K562 (cell line): ENCODE results near the gene TMEM184B. TPM values are rescaled to one million over a fixed set of nuclear protein-coding genes. Genes with fewer than 3 reads are reported as not detected.
A peak's percentile ranks its signal among the peaks of the same experiment; 100 is the strongest.

Experiments
- CBX3 ChIP-seq, 2 experiments: IDR thresholded peaks; 1 replicate in 1 of 2; 2 replicates in 1 of 2; pipeline ENCODE4 v1.6.1; 2012; ENCODE audit warnings: inconsistent platforms in 2 of 2, low read length in 2 of 2, borderline replicate concordance in 1 of 2, control low read depth in 1 of 2
- GABPA ChIP-seq: fragments of 200-800 bp; sonication (Bioruptor generic); conservative IDR thresholded peaks from 2 replicates; pipeline ENCODE4 v1.6.1; 2016; ENCODE audit warnings: low read depth, missing genetic modification characterization, missing compliant biosample characterization
- PCBP2 ChIP-seq: fragments of 200-400 bp; formaldehyde crosslinking; IDR thresholded peaks from 2 replicates; pipeline ENCODE4 v1.6.1; 2018; ENCODE audit warnings: low read length, low read depth, mild to moderate bottlenecking, moderate library complexity; ENCODE audit not compliant: poor library complexity, severe bottlenecking
- POLR2A ChIP-seq: fragments of 450-650 bp; conservative IDR thresholded peaks from 2 replicates; pipeline ENCODE4 v1.6.1; 2016
- POLR2G ChIP-seq: fragments of 200-400 bp; formaldehyde crosslinking; IDR thresholded peaks from 2 replicates; pipeline ENCODE4 v1.6.1; 2017; ENCODE audit warnings: low read depth, mild to moderate bottlenecking, antibody characterized with exemption, low read length, moderate library complexity
- ZNF583 ChIP-seq: fragments of 250-450 bp; sonication (Bioruptor Pico); IDR thresholded peaks from 2 replicates; pipeline ENCODE4 v1.4.0; 2020
- polyA plus RNA-seq, 8 experiments: library from polyadenylated mRNA; depleted of rRNA in 4 of 8; stranded (reverse) in 5 of 8; unstranded in 3 of 8; fragments of >200 nt; fragmentation: Nextera tagmentation in 2 of 8; fragmentation: Illumina TruSeq in 1 of 8; extraction: Ambion mirVana in 2 of 8; extraction: Trizol in 1 of 8; gene quantifications; 2 replicates each; pipeline versions ENCODE4 v1.2.1 to v1.2.3, GENCODE V29; 2011 to 2014; ENCODE audit warnings: inconsistent platforms in 1 of 8, missing spikeins in 1 of 8
- total RNA-seq, 7 experiments: library from RNA; depleted of rRNA in 6 of 7; stranded (reverse); fragments of >200 nt in 6 of 7; fragmentation: Illumina TruSeq in 2 of 7; extraction: Trizol in 2 of 7; gene quantifications; 2 replicates each; pipeline versions ENCODE4 v1.2.1 to v1.2.3, GENCODE V29; 2011 to 2021; ENCODE audit warnings: low replicate concordance in 1 of 7
- TF ChIP-seq, protein P1 (sequence below): fragments of 450-650 bp; IDR thresholded peaks from 2 replicates; pipeline ENCODE4 v1.6.1; 2016; ENCODE audit warnings: mild to moderate bottlenecking, moderate library complexity
- TF ChIP-seq, protein P2 (sequence below), 2 experiments: IDR thresholded peaks; 2 replicates each; pipeline ENCODE4 v1.6.1; 2012; ENCODE audit warnings: improper control_type of control experiment in 2 of 2, low read depth in 2 of 2, low read length in 2 of 2, borderline replicate concordance in 1 of 2
- TF ChIP-seq, protein P3 (sequence below): fragments of 450-650 bp; formaldehyde crosslinking; IDR thresholded peaks from 2 replicates; pipeline ENCODE4 v1.4.0; 2020; ENCODE audit warnings: mild to moderate bottlenecking, moderate library complexity
- TF ChIP-seq, protein P4 (sequence below): fragments of 250-450 bp; sonication (Bioruptor Pico); IDR thresholded peaks from 2 replicates; pipeline ENCODE4 v1.8.0; 2021; ENCODE audit warnings: mild to moderate bottlenecking, moderate library complexity

TMEM184B gene
- total and polyA plus RNA-seq, 9 of the 15 experiments (the other 6 are each of a cell fraction or from before 2014, with no cell fraction given): 0.31 to 25.1 (median 6.2) TPM

DNA sequence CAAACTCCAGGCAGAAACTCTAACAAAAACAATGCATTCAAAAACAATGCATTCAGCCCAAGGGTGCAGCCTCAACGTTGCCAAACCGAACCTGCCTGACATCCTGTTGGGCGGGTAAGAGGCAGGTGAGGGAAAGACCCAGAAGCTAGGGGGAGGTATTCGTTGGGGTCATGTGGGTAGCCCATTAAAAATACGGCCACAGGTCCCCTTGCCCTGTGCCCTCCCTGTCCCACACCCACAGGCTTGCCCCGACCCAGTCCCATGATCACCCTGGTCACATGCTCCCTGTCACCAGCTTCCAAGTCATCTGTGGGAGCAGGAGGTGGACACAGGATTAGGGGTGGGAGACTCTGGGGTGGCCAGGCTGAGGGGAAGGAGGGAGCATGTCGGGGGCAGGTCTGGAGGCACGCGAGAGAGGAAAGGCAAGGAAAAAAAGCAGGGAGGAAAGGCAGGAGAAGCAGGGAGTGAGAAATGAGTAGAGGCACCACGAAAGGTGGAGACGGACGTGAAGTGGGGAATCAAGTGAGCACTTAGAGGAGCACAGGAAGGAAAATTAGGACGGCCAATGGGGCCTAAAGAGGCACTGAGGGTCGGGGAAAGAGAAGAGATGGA is 91.9 kb downstream of the TMEM184B start (continued):
- TF ChIP-seq, protein P1, sequence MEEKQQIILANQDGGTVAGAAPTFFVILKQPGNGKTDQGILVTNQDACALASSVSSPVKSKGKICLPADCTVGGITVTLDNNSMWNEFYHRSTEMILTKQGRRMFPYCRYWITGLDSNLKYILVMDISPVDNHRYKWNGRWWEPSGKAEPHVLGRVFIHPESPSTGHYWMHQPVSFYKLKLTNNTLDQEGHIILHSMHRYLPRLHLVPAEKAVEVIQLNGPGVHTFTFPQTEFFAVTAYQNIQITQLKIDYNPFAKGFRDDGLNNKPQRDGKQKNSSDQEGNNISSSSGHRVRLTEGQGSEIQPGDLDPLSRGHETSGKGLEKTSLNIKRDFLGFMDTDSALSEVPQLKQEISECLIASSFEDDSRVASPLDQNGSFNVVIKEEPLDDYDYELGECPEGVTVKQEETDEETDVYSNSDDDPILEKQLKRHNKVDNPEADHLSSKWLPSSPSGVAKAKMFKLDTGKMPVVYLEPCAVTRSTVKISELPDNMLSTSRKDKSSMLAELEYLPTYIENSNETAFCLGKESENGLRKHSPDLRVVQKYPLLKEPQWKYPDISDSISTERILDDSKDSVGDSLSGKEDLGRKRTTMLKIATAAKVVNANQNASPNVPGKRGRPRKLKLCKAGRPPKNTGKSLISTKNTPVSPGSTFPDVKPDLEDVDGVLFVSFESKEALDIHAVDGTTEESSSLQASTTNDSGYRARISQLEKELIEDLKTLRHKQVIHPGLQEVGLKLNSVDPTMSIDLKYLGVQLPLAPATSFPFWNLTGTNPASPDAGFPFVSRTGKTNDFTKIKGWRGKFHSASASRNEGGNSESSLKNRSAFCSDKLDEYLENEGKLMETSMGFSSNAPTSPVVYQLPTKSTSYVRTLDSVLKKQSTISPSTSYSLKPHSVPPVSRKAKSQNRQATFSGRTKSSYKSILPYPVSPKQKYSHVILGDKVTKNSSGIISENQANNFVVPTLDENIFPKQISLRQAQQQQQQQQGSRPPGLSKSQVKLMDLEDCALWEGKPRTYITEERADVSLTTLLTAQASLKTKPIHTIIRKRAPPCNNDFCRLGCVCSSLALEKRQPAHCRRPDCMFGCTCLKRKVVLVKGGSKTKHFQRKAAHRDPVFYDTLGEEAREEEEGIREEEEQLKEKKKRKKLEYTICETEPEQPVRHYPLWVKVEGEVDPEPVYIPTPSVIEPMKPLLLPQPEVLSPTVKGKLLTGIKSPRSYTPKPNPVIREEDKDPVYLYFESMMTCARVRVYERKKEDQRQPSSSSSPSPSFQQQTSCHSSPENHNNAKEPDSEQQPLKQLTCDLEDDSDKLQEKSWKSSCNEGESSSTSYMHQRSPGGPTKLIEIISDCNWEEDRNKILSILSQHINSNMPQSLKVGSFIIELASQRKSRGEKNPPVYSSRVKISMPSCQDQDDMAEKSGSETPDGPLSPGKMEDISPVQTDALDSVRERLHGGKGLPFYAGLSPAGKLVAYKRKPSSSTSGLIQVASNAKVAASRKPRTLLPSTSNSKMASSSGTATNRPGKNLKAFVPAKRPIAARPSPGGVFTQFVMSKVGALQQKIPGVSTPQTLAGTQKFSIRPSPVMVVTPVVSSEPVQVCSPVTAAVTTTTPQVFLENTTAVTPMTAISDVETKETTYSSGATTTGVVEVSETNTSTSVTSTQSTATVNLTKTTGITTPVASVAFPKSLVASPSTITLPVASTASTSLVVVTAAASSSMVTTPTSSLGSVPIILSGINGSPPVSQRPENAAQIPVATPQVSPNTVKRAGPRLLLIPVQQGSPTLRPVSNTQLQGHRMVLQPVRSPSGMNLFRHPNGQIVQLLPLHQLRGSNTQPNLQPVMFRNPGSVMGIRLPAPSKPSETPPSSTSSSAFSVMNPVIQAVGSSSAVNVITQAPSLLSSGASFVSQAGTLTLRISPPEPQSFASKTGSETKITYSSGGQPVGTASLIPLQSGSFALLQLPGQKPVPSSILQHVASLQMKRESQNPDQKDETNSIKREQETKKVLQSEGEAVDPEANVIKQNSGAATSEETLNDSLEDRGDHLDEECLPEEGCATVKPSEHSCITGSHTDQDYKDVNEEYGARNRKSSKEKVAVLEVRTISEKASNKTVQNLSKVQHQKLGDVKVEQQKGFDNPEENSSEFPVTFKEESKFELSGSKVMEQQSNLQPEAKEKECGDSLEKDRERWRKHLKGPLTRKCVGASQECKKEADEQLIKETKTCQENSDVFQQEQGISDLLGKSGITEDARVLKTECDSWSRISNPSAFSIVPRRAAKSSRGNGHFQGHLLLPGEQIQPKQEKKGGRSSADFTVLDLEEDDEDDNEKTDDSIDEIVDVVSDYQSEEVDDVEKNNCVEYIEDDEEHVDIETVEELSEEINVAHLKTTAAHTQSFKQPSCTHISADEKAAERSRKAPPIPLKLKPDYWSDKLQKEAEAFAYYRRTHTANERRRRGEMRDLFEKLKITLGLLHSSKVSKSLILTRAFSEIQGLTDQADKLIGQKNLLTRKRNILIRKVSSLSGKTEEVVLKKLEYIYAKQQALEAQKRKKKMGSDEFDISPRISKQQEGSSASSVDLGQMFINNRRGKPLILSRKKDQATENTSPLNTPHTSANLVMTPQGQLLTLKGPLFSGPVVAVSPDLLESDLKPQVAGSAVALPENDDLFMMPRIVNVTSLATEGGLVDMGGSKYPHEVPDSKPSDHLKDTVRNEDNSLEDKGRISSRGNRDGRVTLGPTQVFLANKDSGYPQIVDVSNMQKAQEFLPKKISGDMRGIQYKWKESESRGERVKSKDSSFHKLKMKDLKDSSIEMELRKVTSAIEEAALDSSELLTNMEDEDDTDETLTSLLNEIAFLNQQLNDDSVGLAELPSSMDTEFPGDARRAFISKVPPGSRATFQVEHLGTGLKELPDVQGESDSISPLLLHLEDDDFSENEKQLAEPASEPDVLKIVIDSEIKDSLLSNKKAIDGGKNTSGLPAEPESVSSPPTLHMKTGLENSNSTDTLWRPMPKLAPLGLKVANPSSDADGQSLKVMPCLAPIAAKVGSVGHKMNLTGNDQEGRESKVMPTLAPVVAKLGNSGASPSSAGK: 0 out of 2 replicates have a peak, but pooled peaks have one; percentile 44
- TF ChIP-seq, protein P2, sequence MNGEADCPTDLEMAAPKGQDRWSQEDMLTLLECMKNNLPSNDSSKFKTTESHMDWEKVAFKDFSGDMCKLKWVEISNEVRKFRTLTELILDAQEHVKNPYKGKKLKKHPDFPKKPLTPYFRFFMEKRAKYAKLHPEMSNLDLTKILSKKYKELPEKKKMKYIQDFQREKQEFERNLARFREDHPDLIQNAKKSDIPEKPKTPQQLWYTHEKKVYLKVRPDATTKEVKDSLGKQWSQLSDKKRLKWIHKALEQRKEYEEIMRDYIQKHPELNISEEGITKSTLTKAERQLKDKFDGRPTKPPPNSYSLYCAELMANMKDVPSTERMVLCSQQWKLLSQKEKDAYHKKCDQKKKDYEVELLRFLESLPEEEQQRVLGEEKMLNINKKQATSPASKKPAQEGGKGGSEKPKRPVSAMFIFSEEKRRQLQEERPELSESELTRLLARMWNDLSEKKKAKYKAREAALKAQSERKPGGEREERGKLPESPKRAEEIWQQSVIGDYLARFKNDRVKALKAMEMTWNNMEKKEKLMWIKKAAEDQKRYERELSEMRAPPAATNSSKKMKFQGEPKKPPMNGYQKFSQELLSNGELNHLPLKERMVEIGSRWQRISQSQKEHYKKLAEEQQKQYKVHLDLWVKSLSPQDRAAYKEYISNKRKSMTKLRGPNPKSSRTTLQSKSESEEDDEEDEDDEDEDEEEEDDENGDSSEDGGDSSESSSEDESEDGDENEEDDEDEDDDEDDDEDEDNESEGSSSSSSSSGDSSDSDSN (IDR thresholded peaks at IDR 0.05; ENCODE audit: borderline replicate concordance in 1 of 2, low read depth in 2 of 2, low read length in 2 of 2): 0 out of 4 replicates have a peak, but pooled peaks of 1 of the 2 experiments have one; percentile 21
- TF ChIP-seq PCBP2: no peak
- TF ChIP-seq GABPA (tag): no peak; the same call in 1 of the 2 replicates
- peak; percentile 46; the same call in 1 of the 2 replicates for TF ChIP-seq POLR2G
- no peak for TF ChIP-seq CBX3 (IDR thresholded peaks at IDR 0.05; ENCODE audit: borderline replicate concordance in 1 of 2, low read length in 2 of 2)
- 0 out of 2 replicates have a peak, but pooled peaks have one; percentile 41 for TF ChIP-seq ZNF583 (CRISPR knock-in tag)
- TF ChIP-seq, protein P3, sequence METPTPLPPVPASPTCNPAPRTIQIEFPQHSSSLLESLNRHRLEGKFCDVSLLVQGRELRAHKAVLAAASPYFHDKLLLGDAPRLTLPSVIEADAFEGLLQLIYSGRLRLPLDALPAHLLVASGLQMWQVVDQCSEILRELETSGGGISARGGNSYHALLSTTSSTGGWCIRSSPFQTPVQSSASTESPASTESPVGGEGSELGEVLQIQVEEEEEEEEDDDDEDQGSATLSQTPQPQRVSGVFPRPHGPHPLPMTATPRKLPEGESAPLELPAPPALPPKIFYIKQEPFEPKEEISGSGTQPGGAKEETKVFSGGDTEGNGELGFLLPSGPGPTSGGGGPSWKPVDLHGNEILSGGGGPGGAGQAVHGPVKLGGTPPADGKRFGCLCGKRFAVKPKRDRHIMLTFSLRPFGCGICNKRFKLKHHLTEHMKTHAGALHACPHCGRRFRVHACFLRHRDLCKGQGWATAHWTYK (CRISPR knock-in tag): no peak
- TF ChIP-seq, protein P4, sequence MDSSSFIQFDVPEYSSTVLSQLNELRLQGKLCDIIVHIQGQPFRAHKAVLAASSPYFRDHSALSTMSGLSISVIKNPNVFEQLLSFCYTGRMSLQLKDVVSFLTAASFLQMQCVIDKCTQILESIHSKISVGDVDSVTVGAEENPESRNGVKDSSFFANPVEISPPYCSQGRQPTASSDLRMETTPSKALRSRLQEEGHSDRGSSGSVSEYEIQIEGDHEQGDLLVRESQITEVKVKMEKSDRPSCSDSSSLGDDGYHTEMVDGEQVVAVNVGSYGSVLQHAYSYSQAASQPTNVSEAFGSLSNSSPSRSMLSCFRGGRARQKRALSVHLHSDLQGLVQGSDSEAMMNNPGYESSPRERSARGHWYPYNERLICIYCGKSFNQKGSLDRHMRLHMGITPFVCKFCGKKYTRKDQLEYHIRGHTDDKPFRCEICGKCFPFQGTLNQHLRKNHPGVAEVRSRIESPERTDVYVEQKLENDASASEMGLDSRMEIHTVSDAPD: no peak
- TF ChIP-seq POLR2A: peak; percentile 77
